Measurements from ENCODE around the gene FRS3.

FRS3 gene

DNA sequence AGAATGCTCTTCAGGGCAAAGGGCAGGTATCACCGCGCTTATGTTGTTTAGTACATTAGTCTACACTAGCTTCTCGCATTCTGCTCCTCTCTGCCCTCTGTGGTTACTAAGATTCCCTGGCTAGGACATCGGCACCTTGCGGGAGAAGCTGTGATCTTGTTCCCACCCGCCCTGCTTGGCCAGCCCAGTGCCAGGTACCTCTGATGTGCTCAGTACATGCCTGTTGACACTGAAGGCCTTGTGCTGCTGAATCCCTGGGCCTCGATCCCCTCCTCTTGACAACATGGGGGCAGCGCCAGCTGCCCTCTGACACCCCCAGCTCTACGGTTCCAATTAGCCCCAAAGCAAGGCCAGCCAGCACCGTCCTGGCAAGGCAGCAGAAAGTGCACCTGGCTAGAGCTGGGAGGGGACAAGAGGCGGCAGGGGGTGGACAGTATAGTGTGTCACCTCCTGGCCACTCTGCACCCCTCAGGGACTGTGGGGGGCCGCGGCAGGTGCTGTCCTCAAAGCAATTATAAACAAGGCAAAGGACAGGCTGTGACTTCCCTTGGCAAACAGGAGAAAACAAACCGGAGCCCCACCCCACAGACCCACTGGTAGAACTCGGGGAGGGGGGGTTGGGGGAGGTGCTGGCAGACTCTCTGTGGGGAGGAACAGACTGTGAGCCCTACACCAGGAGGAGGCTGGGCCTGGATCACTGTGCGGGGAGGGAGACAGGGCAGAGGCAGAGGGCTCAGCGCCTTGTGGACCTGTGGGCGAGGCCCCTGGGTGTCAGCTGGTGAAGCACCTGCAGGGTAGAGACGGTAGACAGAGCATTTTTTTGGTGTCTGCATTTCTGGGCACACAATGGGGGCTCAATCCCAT lies 51.4 kb downstream of the FRS3 start:
- no peak for DNase-seq (ENCODE audit: low spot score)

DNA sequence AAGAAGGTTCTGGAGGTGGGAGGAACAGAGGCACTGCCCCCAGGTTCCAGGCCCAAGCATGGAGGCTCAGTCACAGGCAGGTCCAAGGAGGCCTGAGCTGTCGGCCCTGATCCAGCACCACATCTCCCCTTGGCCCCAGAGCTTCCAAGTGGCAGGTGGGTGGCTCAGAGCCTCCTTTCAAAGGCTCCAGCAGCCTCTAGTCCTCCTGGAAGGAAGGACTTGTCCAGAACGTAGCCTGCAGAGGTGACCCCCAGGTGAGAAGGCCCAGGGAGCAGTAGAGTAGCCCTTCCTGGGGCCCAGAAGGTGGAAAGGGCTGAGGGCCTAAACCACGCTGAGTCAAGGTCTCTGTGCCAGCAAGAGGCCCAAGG lies 52.0 kb downstream of the FRS3 start:
- DNase-seq (ENCODE audit: low spot score): no peak

DNA sequence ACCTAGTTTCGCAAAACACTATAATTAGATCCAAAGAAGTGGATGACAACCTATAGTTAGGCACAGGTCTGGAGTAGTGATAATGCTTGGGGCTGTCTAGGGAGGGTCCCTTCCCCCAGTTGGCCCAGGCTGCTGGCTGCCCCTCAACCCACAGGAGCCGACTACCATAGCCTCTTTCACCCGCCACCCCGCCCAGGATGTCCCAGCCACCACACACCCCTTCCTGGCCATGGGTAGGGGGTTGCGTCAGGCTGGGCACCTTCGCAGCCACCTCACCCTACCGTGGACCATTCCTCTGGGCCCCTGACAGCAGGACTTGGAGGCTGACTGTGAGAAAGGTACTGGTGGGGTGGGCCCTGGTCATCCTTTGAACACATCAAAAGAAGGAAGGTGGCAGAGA lies 52.8 kb downstream of the FRS3 start:
- no peak for DNase-seq (ENCODE audit: low spot score)

GRCh38 chr6:41724586-41725501 lies 54.9 kb downstream of the FRS3 start:
- DNase-seq (ENCODE audit: low spot score): no peak

DNA sequence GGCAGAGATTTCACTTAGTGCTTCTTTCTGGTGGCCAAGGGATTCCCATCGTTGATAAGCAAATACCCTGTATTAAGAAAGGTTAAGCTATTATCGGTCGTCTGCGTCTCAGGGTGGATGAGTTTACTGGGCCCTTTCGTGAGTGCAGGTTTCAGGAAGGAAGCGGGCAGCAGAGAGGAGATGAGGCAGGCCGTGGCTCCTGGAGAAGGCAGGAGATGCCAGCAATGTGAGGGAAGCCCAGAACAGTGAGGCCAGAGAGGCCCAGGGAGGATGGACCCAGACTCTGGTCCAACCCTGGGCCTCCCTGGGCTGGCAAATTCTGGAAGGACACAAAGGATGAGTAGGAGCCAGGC lies 55.5 kb downstream of the FRS3 start:
- DNase-seq (ENCODE audit: low spot score): no peak

DNA sequence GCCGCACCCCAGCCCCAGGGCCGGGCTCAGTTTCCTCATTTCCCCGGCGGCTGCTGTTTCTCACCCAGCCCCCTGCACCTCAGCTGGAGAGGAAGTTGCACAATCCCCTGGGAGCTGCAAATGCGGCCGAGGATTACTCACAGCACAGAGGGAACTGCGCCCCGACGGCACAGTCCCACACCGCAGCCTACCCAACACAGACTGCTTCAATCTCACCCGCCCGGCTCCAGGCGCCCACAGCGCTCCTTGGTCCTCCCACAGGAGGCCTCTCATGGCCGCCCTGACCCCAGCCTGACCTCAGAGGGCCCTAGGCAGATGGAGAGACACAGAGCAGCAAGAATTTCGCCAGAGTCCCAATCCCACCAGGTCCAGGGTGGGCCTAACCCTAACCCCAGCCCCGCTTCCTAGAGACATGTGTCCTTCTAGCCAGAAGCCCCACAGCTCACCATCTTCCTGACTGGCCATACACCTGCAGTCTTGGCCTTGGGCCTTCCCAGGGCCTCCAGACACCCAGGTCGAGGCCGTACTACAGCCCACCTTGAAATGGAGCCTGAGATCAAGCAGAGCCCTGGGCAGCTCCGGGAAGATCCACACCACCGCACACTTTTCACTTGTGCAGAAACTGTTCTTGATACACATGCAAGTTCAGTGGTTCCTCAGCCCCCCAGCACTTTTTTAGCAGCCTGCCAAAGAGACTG lies 56.0 kb downstream of the FRS3 start:
- peak; percentile 94 for DNase-seq (ENCODE audit: low spot score)

- no peak for DNase-seq (ENCODE audit: low spot score)
Measured at GRCh38 chr6:41722969-41723529, 56.7 kb downstream of the FRS3 start.

GRCh38 chr6:41721414-41721813 lies 58.3 kb downstream of the FRS3 start:
- no peak for DNase-seq (ENCODE audit: low spot score)

- DNase-seq (ENCODE audit: low spot score): no peak
Measured at GRCh38 chr6:41720783-41721182, 58.9 kb downstream of the FRS3 start.

DNA sequence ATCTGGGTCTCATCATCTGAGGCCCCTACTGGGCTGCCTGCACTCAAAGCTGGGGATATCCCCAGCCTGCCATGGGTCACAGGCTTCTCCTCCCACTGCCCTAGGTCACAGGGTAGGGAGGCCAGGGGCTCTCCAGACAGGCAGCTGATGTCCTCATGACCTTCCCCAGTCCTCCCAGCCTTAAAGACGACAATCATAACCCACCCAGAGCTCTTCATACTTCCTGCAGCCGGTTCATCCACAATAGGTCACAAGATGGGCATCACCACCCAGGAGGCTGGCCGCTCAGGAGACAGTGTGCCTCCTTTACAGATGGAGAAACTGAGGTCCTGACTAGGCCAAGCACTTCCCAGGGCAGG lies 59.5 kb downstream of the FRS3 start:
- DNase-seq (ENCODE audit: low spot score): no peak

Measured in AG08396 (cell line).